HepG2 (cell line): ENCODE data around the gene B3GAT3. TPM values are rescaled to one million over a fixed set of nuclear protein-coding genes. Genes with fewer than 3 reads are reported as not detected.

Experiments
- ELF4 ChIP-seq: sonication (generic); formaldehyde crosslinking; IDR thresholded peaks from 2 replicates; pipeline ENCODE4 v1.5.0; 2020; ENCODE audit warnings: missing genetic modification reagents, mild to moderate bottlenecking, moderate library complexity, borderline replicate concordance
- KDM5B ChIP-seq: sonication (generic); formaldehyde crosslinking; IDR thresholded peaks from 2 replicates; pipeline ENCODE4 v1.4.0; 2020; ENCODE audit warnings: missing genetic modification reagents, mild to moderate bottlenecking, borderline replicate concordance
- MAFF ChIP-seq: IDR thresholded peaks from 2 replicates; pipeline ENCODE4 v1.6.1; 2011; ENCODE audit warnings: low read depth, low read length, improper control_type of control experiment
- MAFK ChIP-seq, 2 experiments: IDR thresholded peaks in 1 of 2; conservative IDR thresholded peaks in 1 of 2; 2 replicates each; pipeline ENCODE4 v1.6.1; 2011; ENCODE audit warnings: improper control_type of control experiment in 2 of 2, low read length in 2 of 2
- PLRG1 ChIP-seq: fragments of 450-650 bp; conservative IDR thresholded peaks from 2 replicates; pipeline ENCODE4 v1.6.1; 2016
- RCOR2 ChIP-seq: IDR thresholded peaks from 2 replicates; pipeline ENCODE4 v1.6.1; 2016; ENCODE audit warnings: missing biosample characterization, missing genetic modification reagents
- RFXANK ChIP-seq: IDR thresholded peaks from 2 replicates; pipeline ENCODE4 v1.6.1; 2016
- TCF7 ChIP-seq: sonication (generic); IDR thresholded peaks from 2 replicates; pipeline ENCODE4 v1.6.1; 2016; ENCODE audit warnings: antibody characterized with exemption, low read depth
- TMF1 ChIP-seq: sonication (generic); formaldehyde crosslinking; IDR thresholded peaks from 2 replicates; pipeline ENCODE4 v1.8.1; 2022; ENCODE audit warnings: low read depth, missing genetic modification reagents
- ZNF17 ChIP-seq: sonication (generic); formaldehyde crosslinking; IDR thresholded peaks from 2 replicates; pipeline ENCODE4 v1.5.0; 2020; ENCODE audit warnings: mild to moderate bottlenecking, missing genetic modification reagents
- ZNF335 ChIP-seq: sonication (generic); formaldehyde crosslinking; IDR thresholded peaks from 2 replicates; pipeline ENCODE4 v1.4.0; 2020; ENCODE audit warnings: missing genetic modification reagents
- ZNF343 ChIP-seq: sonication (generic); formaldehyde crosslinking; IDR thresholded peaks from 2 replicates; pipeline ENCODE4 v1.4.0; 2020; ENCODE audit warnings: mild to moderate bottlenecking, missing genetic modification reagents
- ZNF451 ChIP-seq: sonication (generic); formaldehyde crosslinking; IDR thresholded peaks from 2 replicates; pipeline ENCODE4 v1.5.0; 2020; ENCODE audit warnings: mild to moderate bottlenecking, missing genetic modification reagents
- ZNF530 ChIP-seq: sonication (generic); formaldehyde crosslinking; IDR thresholded peaks from 2 replicates; pipeline ENCODE4 v1.5.0; 2020; ENCODE audit warnings: low read depth, mild to moderate bottlenecking, missing genetic modification reagents
- ZNF7 ChIP-seq: IDR thresholded peaks from 2 replicates; pipeline ENCODE4 v1.6.1; 2016; ENCODE audit warnings: missing biosample characterization, missing genetic modification reagents
- polyA plus RNA-seq, 8 experiments: library from polyadenylated mRNA; depleted of rRNA in 3 of 8; stranded (reverse) in 7 of 8; unstranded in 1 of 8; fragments of >200 nt; fragmentation: Illumina TruSeq in 4 of 8; extraction: Trizol in 4 of 8; gene quantifications; 2 replicates each; pipeline versions ENCODE4 v1.2.1 to v1.2.3, GENCODE V29; 2011 to 2016; ENCODE audit warnings: low read depth in 4 of 8, missing spikeins in 1 of 8, mixed read lengths in 1 of 8; ENCODE audit not compliant: insufficient read depth in 1 of 8
- total RNA-seq, 5 experiments: library from RNA; depleted of rRNA; stranded (reverse); fragments of >200 nt; fragmentation: Illumina TruSeq; extraction: Trizol; gene quantifications; 2 replicates each; pipeline ENCODE4 v1.2.3, GENCODE V29; 2016; ENCODE audit warnings: low read depth in 1 of 5
- TF ChIP-seq, protein P1 (sequence below): sonication (generic); formaldehyde crosslinking; IDR thresholded peaks from 2 replicates; pipeline ENCODE4 v1.4.0; 2020; ENCODE audit warnings: mild to moderate bottlenecking, missing genetic modification reagents
- TF ChIP-seq, protein P2 (sequence below): sonication (generic); formaldehyde crosslinking; IDR thresholded peaks from 2 replicates; pipeline ENCODE4 v1.8.1; 2023; ENCODE audit warnings: missing genetic modification reagents, inconsistent platforms, borderline replicate concordance
- TF ChIP-seq, protein P3 (sequence below): IDR thresholded peaks from 2 replicates; pipeline ENCODE4 v1.6.1; 2016; ENCODE audit warnings: low read depth, missing genetic modification reagents, missing compliant biosample characterization
- TF ChIP-seq, protein P4 (sequence below): IDR thresholded peaks from 2 replicates; pipeline ENCODE4 v1.6.1; 2016
- TF ChIP-seq, protein P5 (sequence below): sonication (generic); formaldehyde crosslinking; IDR thresholded peaks from 2 replicates; pipeline ENCODE4 v1.4.0; 2020; ENCODE audit warnings: mild to moderate bottlenecking, missing genetic modification reagents

B3GAT3 gene
- total and polyA plus RNA-seq, 2 of the 13 experiments (the other 11 are each of a cell fraction or from before 2014, with no cell fraction given): 21.3 to 26.1 TPM

DNA sequence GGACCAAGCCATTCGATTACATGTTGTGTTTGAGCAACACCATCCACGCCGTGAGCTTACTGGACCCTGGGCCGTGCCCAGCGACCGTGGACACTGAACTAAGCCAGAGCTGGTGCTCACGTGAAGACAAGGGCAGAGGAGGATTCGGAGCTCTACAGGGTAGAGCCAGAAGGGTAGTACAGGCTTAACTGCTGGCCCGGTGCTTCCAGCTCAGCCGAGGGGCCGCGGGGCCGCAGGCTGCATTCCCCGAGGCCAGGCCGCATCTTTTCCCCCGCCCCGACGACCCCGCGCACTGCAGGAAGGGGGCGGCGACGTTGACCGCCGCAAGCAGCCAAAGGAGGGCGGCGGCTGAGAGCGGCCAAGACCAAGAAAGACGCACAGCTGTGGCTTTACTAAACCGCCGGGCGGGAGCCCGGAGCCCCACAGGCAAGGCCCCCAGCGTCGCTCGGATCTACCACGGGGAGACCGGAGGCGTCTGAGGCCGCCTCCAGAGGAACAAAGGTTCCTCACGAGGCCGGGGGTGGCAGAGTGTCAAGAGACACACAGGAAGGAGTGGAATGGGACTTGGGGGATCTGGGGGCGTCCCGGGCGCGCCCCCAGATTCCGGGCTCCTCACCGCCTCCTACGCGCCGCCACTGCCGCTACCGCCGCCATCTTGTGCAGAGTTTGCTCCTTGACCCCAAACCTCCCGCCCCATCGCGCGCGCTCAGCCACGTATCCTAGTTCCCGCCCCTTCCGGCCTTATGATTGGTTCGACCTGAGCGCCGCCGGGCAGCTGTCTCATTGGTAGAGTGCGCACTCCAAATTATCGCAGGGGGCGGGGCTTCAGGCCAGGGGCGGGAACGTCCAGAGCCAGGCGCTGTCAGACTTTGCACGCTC lies 24.4 kb upstream of the B3GAT3 start, which contains the start of gene GANAB (continued):
- TF ChIP-seq ZNF7 (CRISPR knock-in tag) (no peak), MAFK (conservative IDR thresholded peaks at IDR 0.05 in 1 of 2, IDR thresholded peaks at IDR 0.05 in 1 of 2; ENCODE audit: low read length in 2 of 2) (no peak), RCOR2 (CRISPR knock-in tag) (no peak), TCF7 (no peak), ZNF343 (CRISPR knock-in tag) (no peak; the same call in 1 of the 2 replicates), MAFF (no peak), RFXANK (CRISPR knock-in tag) (0 out of 2 replicates have a peak, but pooled peaks have one; percentile 34), ZNF530 (CRISPR knock-in tag) (no peak), ELF4 (CRISPR knock-in tag) (no peak), ZNF335 (no peak), PLRG1 (no peak), TMF1 (CRISPR knock-in tag) (no peak), ZNF17 (no peak), KDM5B (CRISPR knock-in tag) (peak; percentile 74), ZNF451 (no peak)
- TF ChIP-seq, protein P1, sequence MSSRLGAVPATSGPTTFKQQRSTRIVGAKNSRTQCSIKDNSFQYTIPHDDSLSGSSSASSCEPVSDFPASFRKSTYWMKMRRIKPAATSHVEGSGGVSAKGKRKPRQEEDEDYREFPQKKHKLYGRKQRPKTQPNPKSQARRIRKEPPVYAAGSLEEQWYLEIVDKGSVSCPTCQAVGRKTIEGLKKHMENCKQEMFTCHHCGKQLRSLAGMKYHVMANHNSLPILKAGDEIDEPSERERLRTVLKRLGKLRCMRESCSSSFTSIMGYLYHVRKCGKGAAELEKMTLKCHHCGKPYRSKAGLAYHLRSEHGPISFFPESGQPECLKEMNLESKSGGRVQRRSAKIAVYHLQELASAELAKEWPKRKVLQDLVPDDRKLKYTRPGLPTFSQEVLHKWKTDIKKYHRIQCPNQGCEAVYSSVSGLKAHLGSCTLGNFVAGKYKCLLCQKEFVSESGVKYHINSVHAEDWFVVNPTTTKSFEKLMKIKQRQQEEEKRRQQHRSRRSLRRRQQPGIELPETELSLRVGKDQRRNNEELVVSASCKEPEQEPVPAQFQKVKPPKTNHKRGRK (CRISPR knock-in tag): no peak
- TF ChIP-seq, protein P2, sequence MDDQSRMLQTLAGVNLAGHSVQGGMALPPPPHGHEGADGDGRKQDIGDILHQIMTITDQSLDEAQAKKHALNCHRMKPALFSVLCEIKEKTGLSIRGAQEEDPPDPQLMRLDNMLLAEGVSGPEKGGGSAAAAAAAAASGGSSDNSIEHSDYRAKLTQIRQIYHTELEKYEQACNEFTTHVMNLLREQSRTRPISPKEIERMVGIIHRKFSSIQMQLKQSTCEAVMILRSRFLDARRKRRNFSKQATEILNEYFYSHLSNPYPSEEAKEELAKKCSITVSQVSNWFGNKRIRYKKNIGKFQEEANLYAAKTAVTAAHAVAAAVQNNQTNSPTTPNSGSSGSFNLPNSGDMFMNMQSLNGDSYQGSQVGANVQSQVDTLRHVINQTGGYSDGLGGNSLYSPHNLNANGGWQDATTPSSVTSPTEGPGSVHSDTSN (CRISPR knock-in tag): no peak
- TF ChIP-seq, protein P3, sequence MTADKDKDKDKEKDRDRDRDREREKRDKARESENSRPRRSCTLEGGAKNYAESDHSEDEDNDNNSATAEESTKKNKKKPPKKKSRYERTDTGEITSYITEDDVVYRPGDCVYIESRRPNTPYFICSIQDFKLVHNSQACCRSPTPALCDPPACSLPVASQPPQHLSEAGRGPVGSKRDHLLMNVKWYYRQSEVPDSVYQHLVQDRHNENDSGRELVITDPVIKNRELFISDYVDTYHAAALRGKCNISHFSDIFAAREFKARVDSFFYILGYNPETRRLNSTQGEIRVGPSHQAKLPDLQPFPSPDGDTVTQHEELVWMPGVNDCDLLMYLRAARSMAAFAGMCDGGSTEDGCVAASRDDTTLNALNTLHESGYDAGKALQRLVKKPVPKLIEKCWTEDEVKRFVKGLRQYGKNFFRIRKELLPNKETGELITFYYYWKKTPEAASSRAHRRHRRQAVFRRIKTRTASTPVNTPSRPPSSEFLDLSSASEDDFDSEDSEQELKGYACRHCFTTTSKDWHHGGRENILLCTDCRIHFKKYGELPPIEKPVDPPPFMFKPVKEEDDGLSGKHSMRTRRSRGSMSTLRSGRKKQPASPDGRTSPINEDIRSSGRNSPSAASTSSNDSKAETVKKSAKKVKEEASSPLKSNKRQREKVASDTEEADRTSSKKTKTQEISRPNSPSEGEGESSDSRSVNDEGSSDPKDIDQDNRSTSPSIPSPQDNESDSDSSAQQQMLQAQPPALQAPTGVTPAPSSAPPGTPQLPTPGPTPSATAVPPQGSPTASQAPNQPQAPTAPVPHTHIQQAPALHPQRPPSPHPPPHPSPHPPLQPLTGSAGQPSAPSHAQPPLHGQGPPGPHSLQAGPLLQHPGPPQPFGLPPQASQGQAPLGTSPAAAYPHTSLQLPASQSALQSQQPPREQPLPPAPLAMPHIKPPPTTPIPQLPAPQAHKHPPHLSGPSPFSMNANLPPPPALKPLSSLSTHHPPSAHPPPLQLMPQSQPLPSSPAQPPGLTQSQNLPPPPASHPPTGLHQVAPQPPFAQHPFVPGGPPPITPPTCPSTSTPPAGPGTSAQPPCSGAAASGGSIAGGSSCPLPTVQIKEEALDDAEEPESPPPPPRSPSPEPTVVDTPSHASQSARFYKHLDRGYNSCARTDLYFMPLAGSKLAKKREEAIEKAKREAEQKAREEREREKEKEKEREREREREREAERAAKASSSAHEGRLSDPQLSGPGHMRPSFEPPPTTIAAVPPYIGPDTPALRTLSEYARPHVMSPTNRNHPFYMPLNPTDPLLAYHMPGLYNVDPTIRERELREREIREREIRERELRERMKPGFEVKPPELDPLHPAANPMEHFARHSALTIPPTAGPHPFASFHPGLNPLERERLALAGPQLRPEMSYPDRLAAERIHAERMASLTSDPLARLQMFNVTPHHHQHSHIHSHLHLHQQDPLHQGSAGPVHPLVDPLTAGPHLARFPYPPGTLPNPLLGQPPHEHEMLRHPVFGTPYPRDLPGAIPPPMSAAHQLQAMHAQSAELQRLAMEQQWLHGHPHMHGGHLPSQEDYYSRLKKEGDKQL: no peak
- TF ChIP-seq, protein P4, sequence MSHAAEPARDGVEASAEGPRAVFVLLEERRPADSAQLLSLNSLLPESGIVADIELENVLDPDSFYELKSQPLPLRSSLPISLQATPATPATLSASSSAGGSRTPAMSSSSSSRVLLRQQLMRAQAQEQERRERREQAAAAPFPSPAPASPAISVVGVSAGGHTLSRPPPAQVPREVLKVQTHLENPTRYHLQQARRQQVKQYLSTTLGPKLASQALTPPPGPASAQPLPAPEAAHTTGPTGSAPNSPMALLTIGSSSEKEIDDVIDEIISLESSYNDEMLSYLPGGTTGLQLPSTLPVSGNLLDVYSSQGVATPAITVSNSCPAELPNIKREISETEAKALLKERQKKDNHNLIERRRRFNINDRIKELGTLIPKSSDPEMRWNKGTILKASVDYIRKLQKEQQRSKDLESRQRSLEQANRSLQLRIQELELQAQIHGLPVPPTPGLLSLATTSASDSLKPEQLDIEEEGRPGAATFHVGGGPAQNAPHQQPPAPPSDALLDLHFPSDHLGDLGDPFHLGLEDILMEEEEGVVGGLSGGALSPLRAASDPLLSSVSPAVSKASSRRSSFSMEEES: 0 out of 2 replicates have a peak, but pooled peaks have one; percentile 24
- TF ChIP-seq, protein P5, sequence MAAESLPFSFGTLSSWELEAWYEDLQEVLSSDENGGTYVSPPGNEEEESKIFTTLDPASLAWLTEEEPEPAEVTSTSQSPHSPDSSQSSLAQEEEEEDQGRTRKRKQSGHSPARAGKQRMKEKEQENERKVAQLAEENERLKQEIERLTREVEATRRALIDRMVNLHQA (CRISPR knock-in tag): no peak
